NCI-H2196 treated with DMSO at 0.1 percent for 48 hours (cell line): ENCODE results near the gene TSHZ3.

Experiments
- DNase-seq: peaks from one replicate; lab custom pipeline; 2025; ENCODE audit not compliant: unreplicated experiment; lab: John Stamatoyannopoulos, UW

TSHZ3 gene

DNA sequence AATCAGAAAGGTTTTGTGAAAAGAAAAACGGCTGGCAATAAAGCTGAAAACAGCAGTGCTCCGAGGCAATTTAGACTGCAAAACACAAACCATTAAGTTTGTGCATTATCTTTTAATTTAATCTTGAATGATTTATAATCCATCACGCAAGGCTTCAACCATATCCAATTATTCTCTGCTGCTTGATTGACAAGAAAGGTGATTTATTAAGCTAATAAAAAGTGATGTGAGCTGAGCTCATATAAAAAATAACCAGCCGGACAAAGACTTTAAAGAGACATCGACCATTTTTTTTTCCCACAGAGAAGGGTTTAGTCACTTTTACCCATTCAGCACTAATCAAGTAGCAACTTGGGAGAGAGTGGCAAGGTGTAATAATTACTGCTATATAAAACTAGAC is 33.6 kb downstream of the TSHZ3 start:
- DNase-seq, result no peak

GRCh38 chr19:31314849-31315629 is 34.2 kb downstream of the TSHZ3 start:
- DNase-seq, result no peak

DNA sequence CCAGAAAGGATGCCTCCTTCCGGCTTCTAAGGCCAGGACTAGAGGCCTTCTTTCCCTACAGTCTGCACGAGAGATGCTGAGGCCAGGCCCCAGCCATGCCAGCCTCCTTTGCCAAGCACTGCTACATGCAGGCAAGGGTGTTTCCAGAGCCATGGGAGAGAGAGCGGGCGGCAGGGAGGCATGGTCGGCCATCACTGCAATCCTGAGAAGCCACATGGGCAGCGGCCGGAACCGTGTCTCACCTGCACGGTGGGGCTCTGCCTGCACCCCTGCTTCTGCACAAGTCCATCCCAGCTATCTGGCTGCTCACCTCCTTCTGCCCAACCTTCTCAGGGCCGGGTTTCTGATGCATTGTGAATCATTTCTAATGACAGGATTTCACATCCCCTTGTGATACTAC is 35.1 kb downstream of the TSHZ3 start:
- no peak for DNase-seq

DNA sequence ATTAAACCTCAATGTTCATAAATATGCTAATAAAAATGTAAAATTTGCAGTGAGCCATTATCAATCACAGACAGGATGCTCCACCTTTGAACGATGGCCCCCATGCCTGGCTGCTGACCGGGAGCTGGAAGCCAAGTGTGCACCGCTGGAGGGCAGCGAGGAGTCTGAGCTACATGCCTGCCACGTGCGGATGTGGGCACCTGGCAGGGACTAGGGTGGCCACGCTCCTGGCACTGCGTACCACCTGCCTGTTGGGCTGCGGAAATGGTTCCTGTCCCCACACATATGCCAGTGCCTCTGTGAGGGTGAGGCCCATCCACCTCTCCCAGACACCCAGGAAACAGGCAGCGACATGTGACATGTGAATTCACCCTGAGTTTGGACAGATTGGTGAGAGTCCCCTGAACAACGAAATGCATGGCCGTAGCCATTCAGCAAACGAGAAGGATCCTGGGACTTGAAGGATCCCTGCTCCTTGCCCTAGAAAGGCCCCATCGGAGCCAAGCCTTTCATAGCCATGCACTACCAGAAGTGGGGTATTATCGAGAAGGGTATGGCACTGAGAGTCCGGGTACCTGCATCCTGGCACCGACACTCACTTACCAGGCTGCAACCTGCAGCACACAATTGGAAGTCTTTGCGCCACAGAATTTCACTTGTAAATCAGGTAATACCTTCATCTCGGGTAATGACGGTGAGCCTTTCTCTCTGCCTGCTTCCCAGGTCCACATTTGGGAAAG is 35.8 kb downstream of the TSHZ3 start:
- no peak for DNase-seq

- no peak for DNase-seq
Observed at GRCh38 chr19:31312677-31313244, 36.5 kb downstream of the TSHZ3 start.

- DNase-seq, result no peak
Observed at GRCh38 chr19:31312009-31312676, 37.1 kb downstream of the TSHZ3 start.

GRCh38 chr19:31310432-31311133 is 38.7 kb downstream of the TSHZ3 start:
- DNase-seq, result no peak

GRCh38 chr19:31308781-31309180 is 40.5 kb downstream of the TSHZ3 start:
- DNase-seq, result no peak

GRCh38 chr19:31307071-31307669 is 42.1 kb downstream of the TSHZ3 start:
- no peak for DNase-seq

GRCh38 chr19:31306006-31306753 is 43.1 kb downstream of the TSHZ3 start:
- no peak for DNase-seq

DNA sequence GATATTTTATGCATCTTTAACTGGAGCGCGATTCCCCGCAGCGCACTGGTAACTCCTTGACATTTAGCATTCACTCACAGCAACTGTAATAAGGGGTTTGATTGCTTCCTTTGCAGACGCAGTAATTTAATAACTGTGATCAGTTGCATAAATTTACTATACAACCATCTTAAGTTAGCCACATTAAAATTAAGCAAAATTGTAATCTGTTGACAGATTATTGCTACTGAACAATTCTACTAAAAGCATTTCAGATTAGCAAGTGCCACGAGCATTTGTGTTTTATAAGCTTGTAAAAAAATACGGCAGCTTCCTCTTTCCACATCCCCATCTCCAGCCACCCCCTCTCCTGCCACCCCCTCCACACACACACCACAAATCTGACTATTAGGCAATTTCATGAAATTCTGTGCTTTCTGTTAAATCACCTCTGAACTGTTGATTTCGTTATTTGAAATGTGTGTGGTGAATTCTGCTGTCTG is 44.4 kb downstream of the TSHZ3 start:
- no peak for DNase-seq

DNA sequence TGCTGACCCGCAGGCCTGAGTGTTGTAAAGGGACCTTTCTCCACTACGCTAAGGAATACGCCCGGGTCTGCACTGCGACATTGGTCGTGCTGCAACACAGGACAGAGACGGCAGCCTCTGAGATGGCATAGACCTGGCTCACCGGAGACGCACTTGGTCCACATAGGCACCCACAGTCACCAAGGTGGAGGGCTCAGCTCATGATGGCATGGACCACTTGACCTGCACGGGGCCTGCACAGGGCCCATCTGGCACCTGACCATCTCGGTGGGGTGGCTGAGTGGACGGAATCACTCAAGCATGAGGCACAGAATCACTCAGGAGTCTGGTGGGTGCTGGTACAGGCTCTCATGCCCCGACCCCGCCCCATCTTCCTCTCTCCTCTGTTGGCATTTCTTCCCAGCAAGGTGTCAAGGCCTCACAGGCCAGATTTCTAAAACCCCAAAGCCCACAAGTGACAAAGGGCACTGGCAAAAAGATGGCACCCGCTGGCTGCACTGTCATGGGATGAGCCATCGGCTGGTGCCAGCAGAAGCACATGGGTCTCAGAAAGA is 45.9 kb downstream of the TSHZ3 start:
- DNase-seq, result no peak

- DNase-seq, result no peak
Observed at GRCh38 chr19:31301306-31301980, 47.8 kb downstream of the TSHZ3 start.

DNA sequence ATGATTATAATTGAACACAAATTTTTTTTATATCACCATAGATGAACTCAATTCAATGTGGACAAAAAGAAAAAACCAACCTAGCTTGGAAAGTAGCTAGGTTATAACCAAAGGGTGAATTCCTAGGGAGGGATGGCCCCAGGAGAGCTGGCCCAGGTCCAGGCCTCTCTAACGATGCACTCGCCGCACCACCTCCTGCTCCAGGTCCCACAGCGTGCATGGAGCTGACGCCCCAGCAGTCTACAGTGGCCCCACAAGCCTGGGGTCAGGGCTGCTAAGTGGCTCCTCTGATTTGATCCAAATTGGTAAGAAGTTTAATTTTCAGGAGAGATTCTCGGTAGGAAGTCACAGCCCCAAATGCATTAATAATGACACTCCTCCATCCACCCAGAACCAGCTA is 48.8 kb downstream of the TSHZ3 start:
- DNase-seq, result no peak

DNA sequence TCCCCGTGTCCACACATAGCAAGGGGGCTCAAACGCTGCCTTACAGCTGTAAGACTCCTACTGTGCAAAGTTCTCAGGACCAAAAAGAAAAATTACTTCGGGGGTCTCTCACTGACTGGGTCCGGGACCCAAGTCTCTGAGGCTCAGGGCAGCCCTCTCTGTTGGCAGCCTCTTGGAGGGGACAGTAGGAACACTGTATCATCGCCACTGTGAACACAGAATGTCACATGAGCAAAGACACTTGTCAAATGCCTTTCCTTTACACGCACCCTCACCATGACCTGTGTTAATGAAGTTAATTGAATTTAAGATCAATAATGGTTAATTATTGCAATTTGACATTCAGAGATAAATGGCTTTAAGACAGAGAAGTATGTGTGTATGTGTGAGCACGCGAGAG is 49.6 kb downstream of the TSHZ3 start:
- no peak for DNase-seq

DNA sequence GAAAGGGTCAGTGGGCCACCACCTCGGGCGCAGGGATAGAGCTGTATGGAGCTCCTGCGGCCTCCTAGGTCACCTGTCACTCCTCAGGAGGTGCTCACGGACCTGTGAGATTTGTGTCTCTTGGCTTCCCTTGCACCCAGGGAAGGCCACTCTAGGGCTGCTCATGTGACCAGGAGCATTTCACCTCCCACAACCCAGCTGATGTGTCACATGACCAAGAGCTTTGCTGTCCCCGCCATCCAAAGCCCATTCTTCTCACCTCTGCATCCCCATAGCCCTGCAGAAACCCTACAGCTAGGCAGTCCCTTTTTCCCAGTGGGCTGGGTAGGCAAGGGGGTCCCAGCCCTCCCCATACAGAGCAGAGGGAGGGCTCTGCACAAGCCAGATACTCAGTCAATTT is 51.2 kb downstream of the TSHZ3 start:
- DNase-seq, result no peak

DNA sequence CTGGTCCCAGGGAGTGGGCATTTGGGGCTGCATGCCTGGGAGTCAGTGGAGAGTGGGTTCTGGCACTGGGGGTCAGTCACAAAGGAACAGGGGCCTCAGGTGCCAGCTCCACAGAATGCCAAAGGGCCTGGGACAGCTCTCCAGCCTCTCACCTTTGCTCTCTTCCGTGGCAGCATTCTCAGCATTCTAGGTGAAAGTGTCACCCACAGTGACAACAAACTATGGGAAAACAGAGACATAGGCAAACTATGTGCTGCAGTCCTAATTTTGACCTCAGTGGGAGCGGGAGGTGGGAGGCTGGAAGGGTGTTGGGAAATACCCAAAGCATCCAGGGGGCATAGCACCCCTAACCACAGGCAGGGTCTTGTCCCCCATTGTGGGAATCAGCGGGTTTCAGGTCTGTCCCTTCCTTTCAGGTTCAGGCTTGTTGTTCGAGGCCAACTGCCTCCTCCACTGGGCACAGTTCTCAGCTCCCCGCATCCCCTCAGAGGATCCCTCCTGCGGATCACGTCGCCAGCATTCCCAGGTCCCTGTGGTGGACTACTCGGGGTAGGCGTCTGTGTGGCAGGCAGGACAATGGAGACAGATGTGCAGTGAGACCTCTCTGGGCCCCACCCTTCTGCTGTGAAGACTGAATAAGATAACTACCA is 52.4 kb downstream of the TSHZ3 start:
- no peak for DNase-seq

- no peak for DNase-seq
Observed at GRCh38 chr19:31294189-31294588, 55.0 kb downstream of the TSHZ3 start.
